Mucosa of rectum (tissue), 2 donors: ENCODE data around the gene SPEG.

ENCODE experiments used
- H3K27ac ChIP-seq, 2 donors: one replicate each; pipeline ENCODE4 v1.7.0; 2013; ENCODE audit warnings: inconsistent platforms in 2 of 2, low read depth in 2 of 2, low read length in 2 of 2
- H3K27me3 ChIP-seq, 2 donors: one replicate each; pipeline ENCODE4 v1.7.0; 2013; ENCODE audit warnings: low read length in 2 of 2; ENCODE audit not compliant: control insufficient read depth in 2 of 2, insufficient read depth in 2 of 2
- H3K36me3 ChIP-seq, 2 donors: one replicate each; pipeline ENCODE4 v1.7.0; 2013; ENCODE audit warnings: low read length in 2 of 2; ENCODE audit not compliant: control insufficient read depth in 2 of 2, insufficient read depth in 2 of 2
- H3K4me1 ChIP-seq, 2 donors: one replicate each; pipeline ENCODE4 v1.7.0; 2013; ENCODE audit warnings: low read length in 2 of 2, mild to moderate bottlenecking in 1 of 2; ENCODE audit not compliant: control insufficient read depth in 2 of 2, insufficient read depth in 2 of 2
- H3K4me3 ChIP-seq, 2 donors: one replicate each; pipeline ENCODE4 v1.7.0; 2013; ENCODE audit warnings: low read length in 2 of 2
- H3K9ac ChIP-seq, 2 donors: one replicate each; pipeline ENCODE4 v1.7.0; 2013; ENCODE audit warnings: low read length in 2 of 2, low read depth in 1 of 2, mild to moderate bottlenecking in 1 of 2
- H3K9me3 ChIP-seq, 2 donors: one replicate each; pipeline ENCODE4 v1.7.0; 2013; ENCODE audit warnings: low read length in 2 of 2; ENCODE audit not compliant: control insufficient read depth in 2 of 2
- donor health status: healthy.
- donor health status: Normal muscosa, but diverticular disease.

The SPEG gene

GRCh38 chr2:219520079-219520478 lies 85.4 kb downstream of the SPEG start:
- no peak overlapping the region for H3K9ac ChIP-seq
- no peaks in the 10 kb centered on the region for H3K4me1 ChIP-seq
- H3K27ac ChIP-seq: no peak overlapping the region
- H3K9me3 ChIP-seq: no peaks in the 10 kb centered on the region
- H3K36me3 ChIP-seq: no peaks in the 10 kb centered on the region
- H3K4me3 ChIP-seq: no peak overlapping the region
- H3K27me3 ChIP-seq: peaks cover 54 to 65% of the 10 kb centered on the region in 2 donors

GRCh38 chr2:219521066-219521880 lies 86.6 kb downstream of the SPEG start:
- H3K27ac ChIP-seq: no peak overlapping the region

GRCh38 chr2:219522111-219523030 lies 87.7 kb downstream of the SPEG start:
- H3K27ac ChIP-seq: no peak overlapping the region
- peaks cover 46 to 61% of the 10 kb centered on the region in 2 donors for H3K27me3 ChIP-seq
- H3K9me3 ChIP-seq: no peaks in the 10 kb centered on the region
- H3K9ac ChIP-seq: no peak overlapping the region
- no peak overlapping the region for H3K4me3 ChIP-seq
- H3K36me3 ChIP-seq: no peaks in the 10 kb centered on the region
- no peaks in the 10 kb centered on the region for H3K4me1 ChIP-seq

More at GRCh38 chr2:219521066-219521880, 86.6 kb downstream of the SPEG start:
- Histone ChIP-seq H3K4me3 (no peak overlapping the region), H3K4me1 (no peaks in the 10 kb centered on the region), H3K27me3 (peaks cover 55 to 60% of the 10 kb centered on the region in 2 donors), H3K9ac (no peak overlapping the region), H3K9me3 (no peaks in the 10 kb centered on the region), H3K36me3 (no peaks in the 10 kb centered on the region)

GRCh38 chr2:219523031-219523671 lies 88.5 kb downstream of the SPEG start:
- peaks cover 41 to 59% of the 10 kb centered on the region in 2 donors for H3K27me3 ChIP-seq
- no peaks in the 10 kb centered on the region for H3K36me3 ChIP-seq
- no peaks in the 10 kb centered on the region for H3K4me1 ChIP-seq
- no peaks in the 10 kb centered on the region for H3K9me3 ChIP-seq
- no peak overlapping the region for H3K9ac ChIP-seq
- no peak overlapping the region for H3K4me3 ChIP-seq
- no peak overlapping the region for H3K27ac ChIP-seq

GRCh38 chr2:219524817-219525216 lies 90.2 kb downstream of the SPEG start:
- Histone ChIP-seq H3K4me1 (peaks cover 0 to under 1% of the 10 kb centered on the region in 2 donors), H3K27ac (no peak overlapping the region), H3K9me3 (no peaks in the 10 kb centered on the region), H3K4me3 (no peak overlapping the region), H3K9ac (no peak overlapping the region), H3K27me3 (peaks cover 50 to 67% of the 10 kb centered on the region in 2 donors), H3K36me3 (no peaks in the 10 kb centered on the region)

GRCh38 chr2:219525533-219526232 lies 91.0 kb downstream of the SPEG start:
- Histone ChIP-seq H3K4me3 (no peak overlapping the region), H3K36me3 (no peaks in the 10 kb centered on the region), H3K27me3 (peaks cover 52 to 68% of the 10 kb centered on the region in 2 donors), H3K9ac (no peak overlapping the region), H3K9me3 (no peaks in the 10 kb centered on the region), H3K4me1 (peaks cover 0 to 3% of the 10 kb centered on the region in 2 donors), H3K27ac (no peak overlapping the region)

- H3K9me3 ChIP-seq: no peaks in the 10 kb centered on the region
- peaks cover 44 to 64% of the 10 kb centered on the region in 2 donors for H3K27me3 ChIP-seq
- no peak overlapping the region for H3K9ac ChIP-seq
- H3K4me1 ChIP-seq: peaks cover 0 to 3% of the 10 kb centered on the region in 2 donors
- no peaks in the 10 kb centered on the region for H3K36me3 ChIP-seq
- no peak overlapping the region for H3K27ac ChIP-seq
- no peak overlapping the region for H3K4me3 ChIP-seq
These were observed 91.9 kb downstream of the SPEG start for GRCh38 chr2:219526320-219527075.

- Histone ChIP-seq H3K36me3 (no peaks in the 10 kb centered on the region), H3K27me3 (peaks cover 39 to 61% of the 10 kb centered on the region in 2 donors), H3K4me3 (no peak overlapping the region), H3K4me1 (peaks cover 0 to 3% of the 10 kb centered on the region in 2 donors), H3K9me3 (no peaks in the 10 kb centered on the region), H3K9ac (no peak overlapping the region), H3K27ac (no peak overlapping the region)
These were observed 92.4 kb downstream of the SPEG start for GRCh38 chr2:219527076-219527394.

- H3K9me3 ChIP-seq: no peaks in the 10 kb centered on the region
- H3K27me3 ChIP-seq: peaks cover 41 to 60% of the 10 kb centered on the region in 2 donors
- no peaks in the 10 kb centered on the region for H3K36me3 ChIP-seq
- no peak overlapping the region for H3K27ac ChIP-seq
- no peak overlapping the region for H3K9ac ChIP-seq
- H3K4me1 ChIP-seq: peaks cover 0 to 3% of the 10 kb centered on the region in 2 donors
- no peak overlapping the region for H3K4me3 ChIP-seq
These were observed 92.8 kb downstream of the SPEG start for GRCh38 chr2:219527472-219527871.
